ENCODE results near the gene SMIM44. TPM values are rescaled to one million over a fixed set of nuclear protein-coding genes. Genes with fewer than 3 reads are reported as not detected.

Gene SMIM44
- total RNA-seq, 1 donor: not detected

DNA sequence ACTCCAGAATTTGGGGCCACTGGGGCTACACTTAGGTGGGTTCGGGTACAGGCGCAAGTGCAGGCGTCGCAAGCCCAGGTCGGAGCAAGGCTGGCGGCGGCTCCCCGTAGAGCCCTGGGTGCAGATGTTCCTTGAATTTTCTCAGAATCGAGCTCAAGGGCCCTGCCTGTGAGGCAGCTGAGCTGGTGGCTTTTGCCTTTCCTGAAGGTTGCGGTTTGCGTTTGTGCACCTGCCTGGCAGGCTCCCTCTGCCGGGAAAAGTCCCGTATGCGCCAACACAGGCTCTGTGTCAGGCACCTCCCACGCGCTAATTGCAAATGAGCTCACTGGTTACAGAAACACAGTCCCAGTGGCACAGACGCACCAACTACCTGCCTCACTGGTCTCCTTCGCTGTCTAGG, 11.3 kb upstream of the SMIM44 start:
- TF ChIP-seq, protein P1, sequence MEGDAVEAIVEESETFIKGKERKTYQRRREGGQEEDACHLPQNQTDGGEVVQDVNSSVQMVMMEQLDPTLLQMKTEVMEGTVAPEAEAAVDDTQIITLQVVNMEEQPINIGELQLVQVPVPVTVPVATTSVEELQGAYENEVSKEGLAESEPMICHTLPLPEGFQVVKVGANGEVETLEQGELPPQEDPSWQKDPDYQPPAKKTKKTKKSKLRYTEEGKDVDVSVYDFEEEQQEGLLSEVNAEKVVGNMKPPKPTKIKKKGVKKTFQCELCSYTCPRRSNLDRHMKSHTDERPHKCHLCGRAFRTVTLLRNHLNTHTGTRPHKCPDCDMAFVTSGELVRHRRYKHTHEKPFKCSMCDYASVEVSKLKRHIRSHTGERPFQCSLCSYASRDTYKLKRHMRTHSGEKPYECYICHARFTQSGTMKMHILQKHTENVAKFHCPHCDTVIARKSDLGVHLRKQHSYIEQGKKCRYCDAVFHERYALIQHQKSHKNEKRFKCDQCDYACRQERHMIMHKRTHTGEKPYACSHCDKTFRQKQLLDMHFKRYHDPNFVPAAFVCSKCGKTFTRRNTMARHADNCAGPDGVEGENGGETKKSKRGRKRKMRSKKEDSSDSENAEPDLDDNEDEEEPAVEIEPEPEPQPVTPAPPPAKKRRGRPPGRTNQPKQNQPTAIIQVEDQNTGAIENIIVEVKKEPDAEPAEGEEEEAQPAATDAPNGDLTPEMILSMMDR (IDR thresholded peaks at IDR 0.05; ENCODE audit: extremely low read depth, low read depth, low read length): no peak

DNA sequence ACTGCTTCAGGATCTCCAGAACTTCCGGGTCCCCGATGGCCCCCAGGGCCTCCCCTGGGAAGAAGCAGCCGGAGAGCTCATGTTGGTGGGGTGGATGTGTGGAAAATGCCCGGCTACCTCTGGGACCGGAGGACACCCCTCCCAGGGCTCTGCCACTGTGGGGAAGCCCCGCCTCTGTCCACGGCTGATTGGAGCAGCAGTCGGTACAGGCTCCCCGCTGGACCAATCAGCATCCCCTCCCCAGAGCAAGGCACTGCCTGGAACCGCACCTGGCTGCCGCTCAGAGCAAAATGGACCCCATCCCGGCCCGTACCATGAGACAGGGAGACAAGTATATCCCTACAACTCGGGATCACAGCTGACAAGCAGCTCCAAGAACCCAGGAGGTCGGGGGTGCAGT, 10.8 kb upstream of the SMIM44 start:
- DNase-seq (ENCODE audit: insufficient read length, low spot score, missing footprints): peak; percentile 97
- H3K36me3 ChIP-seq (ENCODE audit: insufficient read depth, low read length): peaks cover 33% of the 10 kb centered on the region
- peaks cover 21% of the 10 kb centered on the region for H3K79me2 ChIP-seq (ENCODE audit: insufficient read depth, low read length)

More for the DNA sequence above, 11.3 kb upstream of the SMIM44 start:
- Histone ChIP-seq H3K9me3 (ENCODE audit: low read depth, low read length) (no peaks in the 10 kb centered on the region), H2AFZ (ENCODE audit: low read length) (no peak overlapping the region), H3K4me2 (ENCODE audit: insufficient read depth, low read length) (no peak overlapping the region), H3K36me3 (ENCODE audit: insufficient read depth, low read length) (peaks cover 33% of the 10 kb centered on the region), H3K27ac (ENCODE audit: low read depth, low read length) (no peak overlapping the region), H3K4me1 (ENCODE audit: insufficient read depth, low read length) (peaks cover 1% of the 10 kb centered on the region), H3K4me3 (ENCODE audit: insufficient read depth, low read length) (no peak overlapping the region), H3K27me3 (ENCODE audit: insufficient read depth, low read length) (no peaks in the 10 kb centered on the region), H4K20me1 (ENCODE audit: insufficient read depth, low read length) (peaks cover 7% of the 10 kb centered on the region), H3K79me2 (ENCODE audit: insufficient read depth, low read length) (peaks cover 26% of the 10 kb centered on the region)
- DNase-seq (ENCODE audit: insufficient read length, low spot score, missing footprints): no peak

DNA sequence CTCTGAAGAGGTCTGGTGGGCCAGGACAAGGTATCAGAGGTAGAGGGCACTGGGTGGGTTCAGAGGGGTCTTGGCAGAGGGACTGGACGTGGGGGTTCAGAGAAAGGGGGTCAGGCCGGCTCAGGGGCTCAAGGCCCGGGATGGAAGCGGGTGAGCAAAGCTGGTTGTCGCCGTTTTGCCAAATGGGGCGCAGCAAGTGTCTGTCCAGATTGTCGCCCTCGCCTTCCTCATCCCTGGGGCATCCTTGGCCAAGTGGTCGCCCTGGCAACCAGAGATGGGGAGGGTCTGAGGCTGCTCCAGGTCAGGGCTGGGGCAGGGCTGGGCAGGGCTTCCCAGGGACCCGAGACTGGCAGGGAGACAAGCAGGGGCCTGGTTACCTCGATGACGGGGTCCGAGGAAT, 10.4 kb upstream of the SMIM44 start:
- no peaks in the 10 kb centered on the region for H3K9me3 ChIP-seq (ENCODE audit: low read depth, low read length)
- no peak overlapping the region for H3K27ac ChIP-seq (ENCODE audit: low read depth, low read length)
- H3K79me2 ChIP-seq (ENCODE audit: insufficient read depth, low read length): peaks cover 17% of the 10 kb centered on the region
- H3K4me3 ChIP-seq (ENCODE audit: insufficient read depth, low read length): no peak overlapping the region
- H2AFZ ChIP-seq (ENCODE audit: low read length): no peak overlapping the region
- no peaks in the 10 kb centered on the region for H3K27me3 ChIP-seq (ENCODE audit: insufficient read depth, low read length)
- peaks cover 33% of the 10 kb centered on the region for H3K36me3 ChIP-seq (ENCODE audit: insufficient read depth, low read length)
- DNase-seq (ENCODE audit: insufficient read length, low spot score, missing footprints): no peak
- H3K4me2 ChIP-seq (ENCODE audit: insufficient read depth, low read length): no peak overlapping the region
- TF ChIP-seq, protein P1 (IDR thresholded peaks at IDR 0.05; ENCODE audit: extremely low read depth, low read depth, low read length): no peak
- no peaks in the 10 kb centered on the region for H3K4me1 ChIP-seq (ENCODE audit: insufficient read depth, low read length)
- H4K20me1 ChIP-seq (ENCODE audit: insufficient read depth, low read length): peaks cover 7% of the 10 kb centered on the region

More for the DNA sequence above, 10.8 kb upstream of the SMIM44 start:
- Histone ChIP-seq H3K9me3 (ENCODE audit: low read depth, low read length) (no peaks in the 10 kb centered on the region), H2AFZ (ENCODE audit: low read length) (no peak overlapping the region), H3K4me3 (ENCODE audit: insufficient read depth, low read length) (no peak overlapping the region), H3K4me2 (ENCODE audit: insufficient read depth, low read length) (no peak overlapping the region), H4K20me1 (ENCODE audit: insufficient read depth, low read length) (peaks cover 7% of the 10 kb centered on the region), H3K4me1 (ENCODE audit: insufficient read depth, low read length) (no peaks in the 10 kb centered on the region), H3K27ac (ENCODE audit: low read depth, low read length) (no peak overlapping the region), H3K27me3 (ENCODE audit: insufficient read depth, low read length) (no peaks in the 10 kb centered on the region)
- TF ChIP-seq, protein P1 (IDR thresholded peaks at IDR 0.05; ENCODE audit: extremely low read depth, low read depth, low read length): no peak

DNA sequence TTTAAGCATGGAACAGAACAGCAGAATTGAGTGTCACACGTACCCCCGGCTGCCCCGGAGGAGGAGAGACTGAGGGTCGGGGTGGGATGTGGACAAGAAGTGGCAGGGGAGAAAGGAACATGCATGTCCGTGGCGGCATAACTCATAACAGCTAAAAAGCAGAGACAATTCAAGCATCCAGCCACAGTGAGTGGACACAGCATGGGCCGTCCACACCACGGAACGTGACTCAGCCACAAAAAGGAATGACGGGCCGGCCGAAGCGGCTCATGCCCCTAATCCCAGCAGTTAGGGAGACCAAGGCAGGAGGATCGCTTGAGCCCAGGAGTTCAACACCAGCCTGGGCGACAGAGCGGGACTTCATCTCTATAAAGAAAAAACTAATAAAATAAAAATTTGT, 9.7 kb upstream of the SMIM44 start:
- H3K4me3 ChIP-seq (ENCODE audit: insufficient read depth, low read length): no peak overlapping the region
- no peaks in the 10 kb centered on the region for H3K9me3 ChIP-seq (ENCODE audit: low read depth, low read length)
- no peak overlapping the region for H3K4me2 ChIP-seq (ENCODE audit: insufficient read depth, low read length)
- H4K20me1 ChIP-seq (ENCODE audit: insufficient read depth, low read length): peaks cover 7% of the 10 kb centered on the region
- no peaks in the 10 kb centered on the region for H3K27me3 ChIP-seq (ENCODE audit: insufficient read depth, low read length)
- TF ChIP-seq, protein P1 (IDR thresholded peaks at IDR 0.05; ENCODE audit: extremely low read depth, low read depth, low read length): no peak
- no peak overlapping the region for H3K27ac ChIP-seq (ENCODE audit: low read depth, low read length)
- no peaks in the 10 kb centered on the region for H3K4me1 ChIP-seq (ENCODE audit: insufficient read depth, low read length)
- peaks cover 33% of the 10 kb centered on the region for H3K36me3 ChIP-seq (ENCODE audit: insufficient read depth, low read length)
- DNase-seq (ENCODE audit: insufficient read length, low spot score, missing footprints): peak; percentile 89
- peaks cover 12% of the 10 kb centered on the region for H3K79me2 ChIP-seq (ENCODE audit: insufficient read depth, low read length)
- H2AFZ ChIP-seq (ENCODE audit: low read length): no peak overlapping the region

Measured in osteoblast (primary cell).